Neural cell (in vitro differentiated cells): ENCODE results near the gene SIK3.

Experiments used
- CTCF ChIP-seq: fragments of 450-650 bp; IDR thresholded peaks from 2 replicates; pipeline ENCODE4 v1.5.1; 2014; ENCODE audit warnings: antibody characterized with exemption, mild to moderate bottlenecking, moderate library complexity; ENCODE audit not compliant: poor library complexity, severe bottlenecking
- EP300 ChIP-seq: fragments of 450-650 bp; conservative IDR thresholded peaks from 2 replicates; pipeline ENCODE4 v1.6.1; 2014; ENCODE audit warnings: antibody characterized with exemption, mild to moderate bottlenecking, moderate library complexity; ENCODE audit not compliant: poor library complexity, severe bottlenecking
- EZH2 ChIP-seq: fragments of 200-600, 300-800 bp; shearing (Covaris generic), sonication (generic); IDR thresholded peaks from 2 replicates; pipeline ENCODE4 v1.6.1; 2014; ENCODE audit warnings: antibody characterized with exemption, low read length, borderline replicate concordance, mild to moderate bottlenecking; ENCODE audit not compliant: insufficient read depth, poor library complexity, severe bottlenecking
- MXI1 ChIP-seq: fragments of 450-650 bp; conservative IDR thresholded peaks from 2 replicates; pipeline ENCODE4 v1.6.1; 2014; ENCODE audit warnings: antibody characterized with exemption, mild to moderate bottlenecking; ENCODE audit not compliant: poor library complexity, severe bottlenecking
- POLR2AphosphoS5 ChIP-seq: IDR thresholded peaks from 2 replicates; pipeline ENCODE4 v1.6.1; 2012
- RAD21 ChIP-seq: fragments of 450-650 bp; conservative IDR thresholded peaks from 2 replicates; pipeline ENCODE4 v1.6.1; 2014; ENCODE audit warnings: antibody characterized with exemption, mild to moderate bottlenecking, moderate library complexity
- REST ChIP-seq: IDR thresholded peaks from 2 replicates; pipeline ENCODE4 v1.6.1; 2012; ENCODE audit warnings: borderline replicate concordance
- SMC3 ChIP-seq: fragments of 450-650 bp; conservative IDR thresholded peaks from 2 replicates; pipeline ENCODE4 v1.6.1; 2014; ENCODE audit warnings: antibody characterized with exemption, mild to moderate bottlenecking, moderate library complexity; ENCODE audit not compliant: poor library complexity
- TAF1 ChIP-seq: IDR thresholded peaks from 2 replicates; pipeline ENCODE4 v1.6.1; 2012; ENCODE audit warnings: low read depth

GRCh38 chr11:116901964-116902688 lies 196.1 kb downstream of the SIK3 start:
- no peak for TF ChIP-seq CTCF
- TF ChIP-seq POLR2AphosphoS5 = no peak
- TF ChIP-seq EZH2 = no peak
- TF ChIP-seq RAD21 = no peak
- no peak for TF ChIP-seq REST
- TF ChIP-seq EP300 = no peak
- no peak for TF ChIP-seq MXI1
- no peak for TF ChIP-seq SMC3
- no peak for TF ChIP-seq TAF1
